IMR-90 (cell line): ENCODE measurements around the gene EIF2S2. TPM values are rescaled to one million over a fixed set of nuclear protein-coding genes. Genes with fewer than 3 reads are reported as not detected.

Experiments
- ATAC-seq: fragments of 200-7000 bp; cut with Tn5 transposase; 2 replicates; pipeline ENCODE4 v1.9.1; 2020; ENCODE audit warnings: low read depth, mild to moderate bottlenecking, moderate library complexity
- BruUV-seq: library from RNA; stranded (reverse); fragments of 400-500 nt; replicated peaks from 2 replicates; lab custom pipeline; 2021; lab: Mats Ljungman, UMichigan
- CTCF ChIA-PET: fragments of 300-600 bp; formaldehyde crosslinking; extraction: SDS; loops from one replicate; lab custom pipeline; 2021; ENCODE audit warnings: antibody characterized with exemption; lab: Yijun Ruan, JAX
- POLR2A ChIA-PET: fragments of 300-600 bp; sonication (Branson Sonifier 250); formaldehyde crosslinking; loops from one replicate; lab custom pipeline; 2022; ENCODE audit warnings: antibody characterized with exemption; ENCODE audit not compliant: unreplicated experiment; lab: Charles Lee
- DNase-seq: peaks from one replicate; pipeline ENCODE4 v3.0.0; 2013
- H2AFZ ChIP-seq: replicated peaks from 2 replicates; pipeline ENCODE3; 2013; ENCODE audit warnings: low read length, mild to moderate bottlenecking; ENCODE audit not compliant: poor library complexity
- H2AK5ac ChIP-seq: 2 replicates; pipeline ENCODE4 v1.6.1; 2013; ENCODE audit warnings: low read depth, low read length, inconsistent platforms
- H2AK9ac ChIP-seq: replicated peaks from 2 replicates; pipeline ENCODE3; 2013; ENCODE audit warnings: mild to moderate bottlenecking, low read depth, low read length, moderate library complexity; ENCODE audit not compliant: poor library complexity
- H2BK120ac ChIP-seq: 2 replicates; pipeline ENCODE4 v1.6.1; 2013; ENCODE audit warnings: low read depth, low read length, inconsistent platforms
- H2BK15ac ChIP-seq: 3 replicates; pipeline ENCODE4 v1.6.1; 2013; ENCODE audit warnings: low read depth, low read length, inconsistent platforms
- H2BK20ac ChIP-seq: 2 replicates; pipeline ENCODE4 v1.6.1; 2013; ENCODE audit warnings: low read depth, mild to moderate bottlenecking, inconsistent platforms, low read length, moderate library complexity
- H2BK5ac ChIP-seq: 2 replicates; pipeline ENCODE4 v1.6.1; 2013; ENCODE audit warnings: mild to moderate bottlenecking, low read depth, low read length, inconsistent platforms; ENCODE audit not compliant: poor library complexity, severe bottlenecking
- H3K14ac ChIP-seq: replicated peaks from 2 replicates; pipeline ENCODE4 v1.6.1; 2013; ENCODE audit warnings: low read depth, low read length, inconsistent platforms
- H3K18ac ChIP-seq: 2 replicates; pipeline ENCODE4 v1.6.1; 2013; ENCODE audit warnings: low read depth, low read length, control low read depth
- H3K23ac ChIP-seq: 2 replicates; pipeline ENCODE4 v1.6.1; 2013; ENCODE audit warnings: low read depth, low read length, inconsistent platforms
- H3K27ac ChIP-seq: 2 replicates; pipeline ENCODE4 v1.5.1; 2013; ENCODE audit warnings: mild to moderate bottlenecking, control low read depth, low read length; ENCODE audit not compliant: insufficient read depth
- H3K27me3 ChIP-seq: 2 replicates; pipeline ENCODE4 v1.6.1; 2013; ENCODE audit warnings: low read length; ENCODE audit not compliant: control insufficient read depth, insufficient read depth
- H3K36me3 ChIP-seq: 2 replicates; pipeline ENCODE4 v1.6.1; 2013; ENCODE audit warnings: low read length, mixed read lengths; ENCODE audit not compliant: control insufficient read depth, insufficient read depth
- H3K4ac ChIP-seq: 2 replicates; pipeline ENCODE4 v1.6.1; 2013; ENCODE audit warnings: low read depth, low read length, inconsistent platforms
- H3K4me1 ChIP-seq: 2 replicates; pipeline ENCODE4 v1.6.1; 2013; ENCODE audit warnings: low read length, mixed read lengths; ENCODE audit not compliant: control insufficient read depth, insufficient read depth
- H3K4me2 ChIP-seq: 2 replicates; pipeline ENCODE4 v1.6.1; 2013; ENCODE audit warnings: low read depth, mild to moderate bottlenecking, control low read depth, low read length, moderate library complexity
- H3K4me3 ChIP-seq: 2 replicates; pipeline ENCODE4 v1.5.1; 2013; ENCODE audit warnings: low read depth, mild to moderate bottlenecking, control low read depth, low read length, moderate library complexity; ENCODE audit not compliant: insufficient read depth
- H3K56ac ChIP-seq: 2 replicates; pipeline ENCODE4 v1.6.1; 2013; ENCODE audit warnings: low read length, inconsistent platforms; ENCODE audit not compliant: insufficient read depth; ENCODE audit errors: extremely low read depth
- H3K79me1 ChIP-seq, 2 experiments: 2 replicates each; pipeline ENCODE4 v1.6.1; 2013; ENCODE audit warnings: low read length in 2 of 2, inconsistent platforms in 1 of 2, low read depth in 1 of 2
- H3K9ac ChIP-seq: 2 replicates; pipeline ENCODE4 v1.6.1; 2013; ENCODE audit warnings: low read depth, low read length, control low read depth
- H3K9me1 ChIP-seq: 2 replicates; pipeline ENCODE4 v1.6.1; 2013; ENCODE audit warnings: low read length, inconsistent platforms; ENCODE audit not compliant: insufficient read depth
- H3K9me3 ChIP-seq: 2 replicates; pipeline ENCODE4 v1.6.1; 2013; ENCODE audit warnings: low read length; ENCODE audit not compliant: control insufficient read depth, insufficient read depth
- H4K20me1 ChIP-seq: 2 replicates; pipeline ENCODE4 v1.6.1; 2013; ENCODE audit warnings: low read length, inconsistent platforms; ENCODE audit not compliant: insufficient read depth
- H4K5ac ChIP-seq: 2 replicates; pipeline ENCODE4 v1.6.1; 2013; ENCODE audit warnings: mild to moderate bottlenecking, low read depth, low read length, control low read depth
- H4K8ac ChIP-seq, 2 experiments: 2 replicates each; pipeline ENCODE4 v1.6.1; 2013; ENCODE audit warnings: low read depth in 2 of 2, low read length in 2 of 2, control low read depth in 1 of 2, inconsistent platforms in 1 of 2
- H4K91ac ChIP-seq: 2 replicates; pipeline ENCODE4 v1.6.1; 2013; ENCODE audit warnings: low read depth, low read length, inconsistent platforms; ENCODE audit not compliant: insufficient read depth
- BHLHE40 ChIP-seq: fragments of 150-350 bp; IDR thresholded peaks from 2 replicates; pipeline ENCODE4 v1.6.1; 2016; ENCODE audit warnings: mild to moderate bottlenecking, low read depth, low read length
- CEBPB ChIP-seq: IDR thresholded peaks from 2 replicates; pipeline ENCODE4 v1.6.1; 2012; ENCODE audit warnings: low read depth, low read length, improper control_type of control experiment
- CHD1 ChIP-seq: IDR thresholded peaks from 2 replicates; pipeline ENCODE4 v1.6.1; 2012; ENCODE audit warnings: low read depth, low read length, improper control_type of control experiment
- CTCF ChIP-seq: conservative IDR thresholded peaks from 2 replicates; pipeline ENCODE4 v1.5.1; 2012; ENCODE audit warnings: mild to moderate bottlenecking, low read depth, low read length, improper control_type of control experiment
- FOS ChIP-seq: fragments of 150-350 bp; IDR thresholded peaks from 2 replicates; pipeline ENCODE4 v1.6.1; 2016; ENCODE audit warnings: low read depth, low read length
- MAFK ChIP-seq: IDR thresholded peaks from 2 replicates; pipeline ENCODE4 v1.6.1; 2012; ENCODE audit warnings: low read depth, low read length, improper control_type of control experiment
- MAZ ChIP-seq: IDR thresholded peaks from 2 replicates; pipeline ENCODE4 v1.6.1; 2012; ENCODE audit warnings: low read depth, mild to moderate bottlenecking, low read length, improper control_type of control experiment, moderate library complexity, borderline replicate concordance
- MXI1 ChIP-seq: IDR thresholded peaks from 2 replicates; pipeline ENCODE4 v1.6.1; 2012; ENCODE audit warnings: low read depth, mild to moderate bottlenecking, low read length, moderate library complexity, borderline replicate concordance
- NFE2L2 ChIP-seq: fragments of 150-350 bp; IDR thresholded peaks from 2 replicates; pipeline ENCODE4 v1.6.1; 2016; ENCODE audit warnings: low read depth, mild to moderate bottlenecking, low read length
- POLR2A ChIP-seq: IDR thresholded peaks from 2 replicates; pipeline ENCODE4 v1.6.1; 2012; ENCODE audit warnings: mild to moderate bottlenecking, low read depth, low read length
- RAD21 ChIP-seq: IDR thresholded peaks from 2 replicates; pipeline ENCODE4 v1.6.1; 2012; ENCODE audit warnings: low read length, improper control_type of control experiment
- RCOR1 ChIP-seq: IDR thresholded peaks from 2 replicates; pipeline ENCODE4 v1.6.1; 2012; ENCODE audit warnings: mild to moderate bottlenecking, low read length, improper control_type of control experiment; ENCODE audit not compliant: insufficient replicate concordance
- RFX5 ChIP-seq: IDR thresholded peaks from 2 replicates; pipeline ENCODE4 v1.8.0; 2012; ENCODE audit warnings: low read depth, mild to moderate bottlenecking, low read length, moderate library complexity
- SMC3 ChIP-seq: fragments of 150-350 bp; IDR thresholded peaks from 2 replicates; pipeline ENCODE4 v1.6.1; 2016; ENCODE audit warnings: low read depth, mild to moderate bottlenecking, antibody characterized with exemption, low read length, moderate library complexity
- WGBS, 2 experiments: methylation state at CpG; one replicate each; pipeline versions ENCODE4 v1.1.5 to v1.1.7; 2013; ENCODE audit warnings: missing lambda C conversion rate in 2 of 2; ENCODE audit not compliant: insufficient read length in 1 of 2; ENCODE audit errors: extremely low coverage in 2 of 2; 5-methylcytosine and 5-hydroxymethylcytosine counted together
- dilution Hi-C: fragments of 300-500 bp; cut with HindIII; formaldehyde crosslinking; loops from one replicate; pipeline ENCODE4 v1.14.3; 2018; ENCODE audit warnings: low sequenced_read_pairs; ENCODE audit not compliant: unreplicated experiment
- in situ Hi-C: fragments of 300-500 bp; cut with MboI; formaldehyde crosslinking; loops from 3 replicates; pipeline ENCODE4 v1.14.3; 2019; ENCODE audit warnings: low sequenced_read_pairs, inconsistent platforms, mixed read lengths
- intact Hi-C: fragments of 100-400 bp; cut with micrococcal nuclease; formaldehyde crosslinking; loops from 2 replicates; pipeline ENCODE4 v1.10.0; 2022
- polyA plus RNA-seq, 3 experiments: library from polyadenylated mRNA; depleted of rRNA; stranded (reverse); fragments of >200 nt; gene quantifications; 2 replicates each; pipeline ENCODE4 v1.2.3, GENCODE V29; 2012; ENCODE audit warnings: low replicate concordance in 1 of 3
- total RNA-seq: library from RNA; depleted of rRNA; stranded (reverse); fragments of >200 nt; gene quantifications from 2 replicates; pipeline ENCODE4 v1.2.3, GENCODE V29; 2012
- TF ChIP-seq, protein P1 (sequence below): fragments of 150-350 bp; IDR thresholded peaks from 2 replicates; pipeline ENCODE4 v1.6.1; 2016; ENCODE audit warnings: low read depth, mild to moderate bottlenecking, low read length, moderate library complexity, borderline replicate concordance
- TF ChIP-seq, protein P2 (sequence below): fragments of 150-350 bp; IDR thresholded peaks from 2 replicates; pipeline ENCODE4 v1.6.1; 2017; ENCODE audit warnings: mild to moderate bottlenecking, antibody characterized with exemption, low read length, low read depth

The EIF2S2 gene
- total and polyA plus RNA-seq, 2 of the 4 experiments (the other 2 are of a cell fraction), result 61.7 to 66.9 TPM

DNA sequence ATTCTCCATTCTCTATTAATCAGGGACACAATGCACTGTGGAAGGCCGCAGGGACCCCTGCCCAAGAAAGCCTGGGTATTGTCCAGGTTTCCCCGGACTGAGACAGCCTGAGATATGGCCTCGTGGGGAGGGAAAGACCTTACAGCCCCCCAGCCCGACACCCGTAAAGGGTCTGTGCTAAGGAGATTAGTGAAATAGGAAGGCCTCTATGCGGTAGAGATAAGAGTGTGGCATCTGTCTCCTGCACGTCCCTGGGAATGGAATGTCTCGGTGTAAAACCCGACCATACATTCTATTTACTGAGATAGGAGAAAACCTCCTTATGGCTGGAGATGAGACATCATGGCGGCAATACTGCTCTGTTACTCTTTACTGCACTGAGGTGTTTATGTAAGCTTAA lies 15.7 kb upstream of the EIF2S2 start:
- Histone ChIP-seq H3K4me3 (no peak overlapping the region), H2BK15ac (no peak overlapping the region), H2AFZ (no peak overlapping the region), H3K4ac (no peak overlapping the region), H4K91ac (no peak overlapping the region), H3K36me3 (no peaks in the 10 kb centered on the region), H2AK9ac (no peak overlapping the region), H3K27ac (no peak overlapping the region), H3K4me2 (no peak overlapping the region), H4K20me1 (no peaks in the 10 kb centered on the region), H3K14ac (no peak overlapping the region), H3K23ac (no peak overlapping the region), H2BK20ac (no peak overlapping the region), H3K56ac (no peak overlapping the region), H3K18ac (no peak overlapping the region), H4K8ac (no peak overlapping the region), H3K4me1 (no peaks in the 10 kb centered on the region), H3K9me3 (no peaks in the 10 kb centered on the region), H2AK5ac (no peak overlapping the region), H2BK5ac (no peak overlapping the region), H3K27me3 (no peaks in the 10 kb centered on the region), H3K9me1 (no peaks in the 10 kb centered on the region), H2BK120ac (no peak overlapping the region), H3K79me1 (no peaks in the 10 kb centered on the region), H3K9ac (no peak overlapping the region), H4K5ac (no peak overlapping the region)
- in situ Hi-C loops (no loop called here), dilution Hi-C loops (no loop called here), intact Hi-C loops (no loop called here)
- ATAC-seq, result no peak
- BruUV-seq, result no TSS peak
- no peak for TF ChIP-seq BHLHE40
- TF ChIP-seq RAD21, result no peak
- TF ChIP-seq NFE2L2, result no peak
- no peak for TF ChIP-seq CTCF
- no peak for TF ChIP-seq MAFK
- no peak for TF ChIP-seq CEBPB
- TF ChIP-seq MXI1, result no peak
- TF ChIP-seq RFX5, result no peak
- no peak for TF ChIP-seq MAZ
- TF ChIP-seq RCOR1, result no peak
- TF ChIP-seq CHD1, result no peak
- TF ChIP-seq, protein P1, sequence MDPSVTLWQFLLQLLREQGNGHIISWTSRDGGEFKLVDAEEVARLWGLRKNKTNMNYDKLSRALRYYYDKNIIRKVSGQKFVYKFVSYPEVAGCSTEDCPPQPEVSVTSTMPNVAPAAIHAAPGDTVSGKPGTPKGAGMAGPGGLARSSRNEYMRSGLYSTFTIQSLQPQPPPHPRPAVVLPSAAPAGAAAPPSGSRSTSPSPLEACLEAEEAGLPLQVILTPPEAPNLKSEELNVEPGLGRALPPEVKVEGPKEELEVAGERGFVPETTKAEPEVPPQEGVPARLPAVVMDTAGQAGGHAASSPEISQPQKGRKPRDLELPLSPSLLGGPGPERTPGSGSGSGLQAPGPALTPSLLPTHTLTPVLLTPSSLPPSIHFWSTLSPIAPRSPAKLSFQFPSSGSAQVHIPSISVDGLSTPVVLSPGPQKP, result no peak
- TF ChIP-seq SMC3, result no peak
- no peak for TF ChIP-seq POLR2A
- TF ChIP-seq FOS, result no peak
- TF ChIP-seq, protein P2, sequence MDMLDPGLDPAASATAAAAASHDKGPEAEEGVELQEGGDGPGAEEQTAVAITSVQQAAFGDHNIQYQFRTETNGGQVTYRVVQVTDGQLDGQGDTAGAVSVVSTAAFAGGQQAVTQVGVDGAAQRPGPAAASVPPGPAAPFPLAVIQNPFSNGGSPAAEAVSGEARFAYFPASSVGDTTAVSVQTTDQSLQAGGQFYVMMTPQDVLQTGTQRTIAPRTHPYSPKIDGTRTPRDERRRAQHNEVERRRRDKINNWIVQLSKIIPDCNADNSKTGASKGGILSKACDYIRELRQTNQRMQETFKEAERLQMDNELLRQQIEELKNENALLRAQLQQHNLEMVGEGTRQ, result no peak
- no CpG with 5 or more reads among the region's 10 CpGs for WGBS, 2 experiments
- DNase-seq, result no peak
- POLR2A ChIA-PET, result no interaction called here
- CTCF ChIA-PET, result no interaction called here
